ENCODE data around the gene TMEM35B. TPM values are rescaled to one million over a fixed set of nuclear protein-coding genes. Genes with fewer than 3 reads are reported as not detected.
"Not testable (repeated sequence)": the region's sequence is repeated elsewhere in the genome, so short reads cannot be mapped to it uniquely, and the experiment has no call there.

The TMEM35B gene
- total and polyA plus RNA-seq, 8 donors, result 2.0 to 131 (median 16.4) TPM

- no peak overlapping the region for H3K4me3 ChIP-seq
- intact Hi-C loops (cut with DNase I; ENCODE audit: low total_unique reads), result no loop called here
- DNase-seq, result no peak
- no peak overlapping the region for H3K27ac ChIP-seq
- H3K27me3 ChIP-seq, result no peaks in the 10 kb centered on the region
- no peak for TF ChIP-seq POLR2AphosphoS5 (IDR thresholded peaks at IDR 0.05)
- no peak for TF ChIP-seq EP300 (IDR thresholded peaks at IDR 0.05)
- no peak for TF ChIP-seq POLR2A (IDR thresholded peaks at IDR 0.05)
- TF ChIP-seq, protein P1, sequence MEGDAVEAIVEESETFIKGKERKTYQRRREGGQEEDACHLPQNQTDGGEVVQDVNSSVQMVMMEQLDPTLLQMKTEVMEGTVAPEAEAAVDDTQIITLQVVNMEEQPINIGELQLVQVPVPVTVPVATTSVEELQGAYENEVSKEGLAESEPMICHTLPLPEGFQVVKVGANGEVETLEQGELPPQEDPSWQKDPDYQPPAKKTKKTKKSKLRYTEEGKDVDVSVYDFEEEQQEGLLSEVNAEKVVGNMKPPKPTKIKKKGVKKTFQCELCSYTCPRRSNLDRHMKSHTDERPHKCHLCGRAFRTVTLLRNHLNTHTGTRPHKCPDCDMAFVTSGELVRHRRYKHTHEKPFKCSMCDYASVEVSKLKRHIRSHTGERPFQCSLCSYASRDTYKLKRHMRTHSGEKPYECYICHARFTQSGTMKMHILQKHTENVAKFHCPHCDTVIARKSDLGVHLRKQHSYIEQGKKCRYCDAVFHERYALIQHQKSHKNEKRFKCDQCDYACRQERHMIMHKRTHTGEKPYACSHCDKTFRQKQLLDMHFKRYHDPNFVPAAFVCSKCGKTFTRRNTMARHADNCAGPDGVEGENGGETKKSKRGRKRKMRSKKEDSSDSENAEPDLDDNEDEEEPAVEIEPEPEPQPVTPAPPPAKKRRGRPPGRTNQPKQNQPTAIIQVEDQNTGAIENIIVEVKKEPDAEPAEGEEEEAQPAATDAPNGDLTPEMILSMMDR (IDR thresholded peaks at IDR 0.05), result no peak
- no peaks in the 10 kb centered on the region for H3K9me3 ChIP-seq
- peaks cover 6 to 44% (median 40%) of the 10 kb centered on the region in 4 donors for H3K36me3 ChIP-seq
- peaks cover 10 to 26% (median 24%) of the 10 kb centered on the region in 4 donors for H3K4me1 ChIP-seq
Observed at GRCh38 chr1:34988581-34988980, 3.4 kb upstream of the TMEM35B start.

DNA sequence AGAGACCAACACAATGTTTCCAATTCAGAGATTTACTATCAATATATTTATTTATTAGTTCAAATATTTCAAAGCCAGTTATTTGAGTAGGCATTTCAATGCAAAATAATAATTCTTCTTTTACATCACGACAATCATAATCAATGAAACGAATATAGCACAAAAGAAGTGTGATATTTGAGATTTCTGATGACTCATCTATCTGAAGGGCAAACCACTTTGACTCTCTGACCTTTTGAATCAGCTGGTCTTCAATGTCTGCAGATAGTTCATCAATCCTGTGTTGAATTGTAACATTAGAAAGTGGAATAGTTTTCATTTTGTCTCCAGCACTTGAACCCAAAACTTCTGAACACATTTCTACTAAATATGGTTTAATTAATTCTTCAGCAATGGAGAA lies 3.0 kb upstream of the TMEM35B start:
- no peak overlapping the region for H3K4me3 ChIP-seq
- no peaks in the 10 kb centered on the region for H3K9me3 ChIP-seq
- H3K36me3 ChIP-seq, result peaks cover 6 to 42% (median 39%) of the 10 kb centered on the region in 4 donors
- H3K27me3 ChIP-seq, result no peaks in the 10 kb centered on the region
- WGBS, 5 donors, result 66 to 74% (median 67%) methylated on average over 2 of the region's 2 CpGs
- no peak overlapping the region for H3K27ac ChIP-seq
- intact Hi-C loops (cut with DNase I; ENCODE audit: low total_unique reads), result no loop called here
- TF ChIP-seq POLR2A (IDR thresholded peaks at IDR 0.05), result no peak
- TF ChIP-seq, protein P1 (IDR thresholded peaks at IDR 0.05), result no peak
- TF ChIP-seq POLR2AphosphoS5 (IDR thresholded peaks at IDR 0.05), result no peak
- TF ChIP-seq EP300 (IDR thresholded peaks at IDR 0.05), result no peak
- peaks cover 11 to 30% (median 28%) of the 10 kb centered on the region in 4 donors for H3K4me1 ChIP-seq
- DNase-seq, result no peak

GRCh38 chr1:34987018-34987417 lies 1.9 kb upstream of the TMEM35B start:
- TF ChIP-seq EP300 (IDR thresholded peaks at IDR 0.05) (no peak), POLR2A (IDR thresholded peaks at IDR 0.05) (no peak), POLR2AphosphoS5 (IDR thresholded peaks at IDR 0.05) (no peak)
- TF ChIP-seq, protein P1 (IDR thresholded peaks at IDR 0.05), result no peak
- intact Hi-C loops (cut with DNase I; ENCODE audit: low total_unique reads), result no loop called here

DNA sequence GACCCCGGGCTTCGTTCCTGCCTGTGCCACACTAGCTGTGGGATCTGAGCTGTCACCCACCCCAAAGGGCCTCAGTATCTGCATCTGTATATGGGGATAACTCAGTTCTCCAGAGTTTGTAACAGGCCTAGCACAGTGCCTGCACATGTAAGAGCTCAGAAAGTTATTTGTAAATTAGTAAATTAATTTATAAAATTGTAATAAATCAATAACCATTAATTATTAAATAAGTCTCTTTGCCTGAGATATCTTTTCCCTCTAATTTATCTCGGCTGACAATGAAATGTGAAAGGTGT lies 410 bp upstream of the TMEM35B start:
- intact Hi-C loops (cut with DNase I; ENCODE audit: low total_unique reads); H3K9me3 ChIP-seq; H3K27me3 ChIP-seq; DNase-seq: not testable (repeated sequence)
- Histone ChIP-seq H3K27ac (peak overlapping the region; percentile 86 to 98 (median 88)), H3K4me1 (peaks cover 11 to 38% (median 35%) of the 10 kb centered on the region in 4 donors), H3K4me3 (peak overlapping the region; percentile 65 to 89 (median 80)), H3K36me3 (peaks cover 6 to 43% (median 38%) of the 10 kb centered on the region in 4 donors)
- 27 to 31% (median 27%) methylated on average over 3 of the region's 3 CpGs for WGBS, 5 donors

More at GRCh38 chr1:34987018-34987417, 1.9 kb upstream of the TMEM35B start:
- Histone ChIP-seq H3K36me3 (peaks cover 6 to 42% (median 38%) of the 10 kb centered on the region in 4 donors), H3K27ac (no peak overlapping the region), H3K4me3 (no peak overlapping the region), H3K9me3 (no peaks in the 10 kb centered on the region), H3K4me1 (peaks cover 11 to 38% (median 35%) of the 10 kb centered on the region in 4 donors), H3K27me3 (no peaks in the 10 kb centered on the region)
- no peak for DNase-seq
- WGBS, 5 donors, result 93 to 99% (median 97%) methylated on average over 2 of the region's 2 CpGs

DNA sequence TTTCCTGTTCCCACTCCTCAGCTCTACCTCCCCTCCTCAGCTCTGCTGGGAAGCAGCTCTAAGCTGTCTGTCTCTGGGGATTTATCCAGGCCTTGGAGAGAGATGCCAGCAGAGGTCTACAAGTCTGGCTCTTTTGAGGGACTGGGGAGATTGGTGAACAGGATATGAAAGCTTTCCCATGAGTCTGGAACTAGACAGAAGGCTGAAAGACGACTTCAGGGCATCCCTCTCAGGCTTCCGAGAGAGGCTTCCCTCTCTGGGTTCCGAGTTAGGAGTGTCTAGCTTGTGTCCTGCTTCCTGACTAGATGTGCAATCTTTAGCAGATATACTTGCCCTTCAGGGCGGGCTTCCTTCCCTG lies 733 bp downstream of the TMEM35B start:
- Histone ChIP-seq H3K4me3 (peak overlapping the region; percentile 65 to 89 (median 80)), H3K9me3 (no peaks in the 10 kb centered on the region), H3K27ac (peak overlapping the region; percentile 86 to 98 (median 88)), H3K4me1 (peaks cover 11 to 38% (median 35%) of the 10 kb centered on the region in 4 donors), H3K27me3 (no peaks in the 10 kb centered on the region), H3K36me3 (peaks cover 0 to 34% (median 28%) of the 10 kb centered on the region in 4 donors)
- peak in 1 of 2 donors; percentile 44 for DNase-seq
- 1 to 6% (median 2%) methylated on average over 4 of the region's 4 CpGs for WGBS, 5 donors
- intact Hi-C loops (cut with DNase I; ENCODE audit: low total_unique reads), result no loop called here
- TF ChIP-seq, protein P1 (IDR thresholded peaks at IDR 0.05), result no peak
- no peak for TF ChIP-seq POLR2A (IDR thresholded peaks at IDR 0.05)
- no peak for TF ChIP-seq EP300 (IDR thresholded peaks at IDR 0.05)
- TF ChIP-seq POLR2AphosphoS5 (IDR thresholded peaks at IDR 0.05), result no peak

All from stomach (tissue), 9 donors.